GM21390 (cell line): Measurements from ENCODE around the gene SULT1C4.
"Not testable (repeated sequence)": the region's sequence is repeated elsewhere in the genome, so short reads cannot be mapped to it uniquely, and the experiment has no call there.

Source experiments
- ATAC-seq: cut with Tn5 transposase; IDR thresholded peaks from one replicate; pipeline ENCODE4 v1.9.1; 2021; ENCODE audit not compliant: unreplicated experiment

Gene SULT1C4

DNA sequence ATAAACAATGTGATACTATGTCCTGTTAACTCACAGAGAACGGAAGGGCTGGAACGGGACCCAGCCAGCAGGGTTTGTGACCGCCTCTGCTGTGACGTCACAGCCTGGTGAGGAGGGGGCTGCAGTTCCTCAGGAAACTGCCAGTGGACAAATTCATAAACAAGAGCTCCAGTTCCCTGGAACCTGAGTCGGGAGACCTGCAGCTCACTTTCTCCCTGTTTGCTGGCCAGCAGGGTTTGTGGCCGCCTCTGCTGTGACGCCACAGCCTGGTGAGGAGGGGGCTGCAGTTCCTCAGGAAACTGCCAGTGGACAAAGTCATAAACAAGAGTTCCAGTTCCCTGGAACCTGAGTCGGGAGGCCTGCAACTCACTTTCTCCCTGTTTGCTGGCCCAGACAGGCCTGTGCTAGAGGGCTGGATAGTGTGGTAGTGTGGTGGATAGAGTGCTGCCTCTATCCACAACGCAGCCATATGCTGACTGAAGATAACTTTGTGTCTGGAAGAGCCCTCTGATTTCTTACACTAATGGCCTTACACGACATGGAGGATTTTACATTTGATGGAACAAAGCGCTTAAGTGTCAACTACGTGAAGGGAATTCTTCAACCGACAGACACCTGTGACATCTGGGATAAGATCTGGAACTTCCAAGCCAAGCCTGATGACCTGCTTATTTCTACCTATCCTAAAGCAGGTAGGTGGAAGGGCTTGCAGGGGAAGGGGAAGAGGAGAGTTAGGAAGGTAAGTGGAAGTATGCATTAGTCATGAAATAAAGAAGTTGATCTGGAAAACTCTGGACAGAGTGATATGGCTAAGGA lies at the start of gene SULT1C4:
Gene SULT1C4, plus strand, starts transcription at position 140 of the 816 bp plus-strand sequence. Its CDS starts 384 bp downstream, at position 524.
- ATAC-seq = no peak

DNA sequence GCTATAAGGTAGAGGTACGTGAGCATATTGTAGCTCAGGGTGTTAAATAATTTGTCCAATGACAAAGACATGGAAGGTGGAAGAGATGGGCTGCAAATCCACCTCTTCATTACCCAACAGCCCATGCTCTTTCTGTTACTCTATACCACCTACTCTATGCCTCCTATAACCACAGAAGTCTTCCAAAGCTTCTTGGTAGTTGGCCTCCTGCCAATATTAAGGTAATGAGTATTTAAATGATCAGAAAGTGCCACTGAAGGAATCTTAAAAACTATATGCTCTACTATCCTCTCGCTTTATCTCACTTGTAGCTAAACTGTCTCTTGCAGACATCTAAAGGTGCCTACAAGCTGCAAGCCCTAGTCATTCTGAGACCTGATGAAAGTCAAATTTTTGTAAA lies 48.0 kb upstream of the SULT1C4 start:
- no peak for ATAC-seq

DNA sequence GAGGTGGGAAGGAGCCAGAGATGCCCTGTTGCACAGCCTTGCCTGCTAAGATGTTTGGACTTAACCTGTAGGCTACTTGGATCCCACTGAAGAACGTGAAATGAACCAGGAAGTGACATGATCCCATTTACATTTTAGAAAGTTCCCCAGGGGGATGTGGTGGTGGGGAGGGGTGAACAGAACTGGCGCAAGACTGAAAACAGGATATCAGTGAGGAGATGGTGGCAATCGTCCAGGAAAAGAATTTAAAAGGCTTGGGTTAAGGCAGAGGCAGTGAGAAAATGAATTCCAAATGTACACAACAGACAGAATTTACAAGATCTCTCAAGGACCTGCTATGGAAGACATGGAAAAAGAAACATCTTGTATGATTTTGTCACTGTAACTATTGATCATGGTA lies 46.8 kb upstream of the SULT1C4 start:
- ATAC-seq = no peak

DNA sequence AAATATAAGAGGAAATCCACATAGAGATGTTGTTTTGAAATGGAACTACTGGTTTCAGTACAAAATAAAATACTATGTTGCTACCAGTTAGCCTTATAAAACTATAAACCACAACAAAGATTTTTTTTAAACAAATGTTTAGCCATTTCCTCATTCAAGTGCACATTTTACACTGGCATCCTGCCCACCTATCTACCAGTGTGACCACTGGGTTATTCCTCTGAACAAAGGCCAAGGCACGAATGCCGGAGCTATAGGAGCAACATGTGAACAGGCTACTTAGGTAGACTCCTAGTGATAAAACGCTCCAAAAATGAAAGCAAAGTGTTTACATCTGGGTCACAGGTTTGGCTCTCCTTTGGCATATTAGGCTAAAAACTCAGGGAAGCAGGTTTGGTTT lies 31.8 kb upstream of the SULT1C4 start:
- ATAC-seq = no peak

DNA sequence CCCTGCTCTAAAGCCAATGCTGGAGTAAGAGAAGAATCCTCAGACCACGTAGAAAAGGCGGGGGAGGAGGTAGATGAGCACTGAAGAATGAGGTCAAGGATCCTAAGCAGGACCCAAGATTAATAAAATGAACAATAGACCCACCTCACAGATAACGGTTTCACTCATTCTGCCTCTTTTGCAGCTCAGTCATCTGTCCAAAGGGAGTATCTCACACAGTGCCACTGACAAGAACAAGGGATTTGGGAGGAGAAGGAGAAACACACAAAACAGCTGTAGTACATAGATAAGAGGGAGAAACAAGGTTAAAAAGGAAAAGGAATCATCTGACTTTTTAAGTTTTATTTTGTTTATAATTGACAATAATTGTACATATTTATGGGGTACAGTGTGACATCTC lies 30.9 kb upstream of the SULT1C4 start:
- ATAC-seq = no peak

DNA sequence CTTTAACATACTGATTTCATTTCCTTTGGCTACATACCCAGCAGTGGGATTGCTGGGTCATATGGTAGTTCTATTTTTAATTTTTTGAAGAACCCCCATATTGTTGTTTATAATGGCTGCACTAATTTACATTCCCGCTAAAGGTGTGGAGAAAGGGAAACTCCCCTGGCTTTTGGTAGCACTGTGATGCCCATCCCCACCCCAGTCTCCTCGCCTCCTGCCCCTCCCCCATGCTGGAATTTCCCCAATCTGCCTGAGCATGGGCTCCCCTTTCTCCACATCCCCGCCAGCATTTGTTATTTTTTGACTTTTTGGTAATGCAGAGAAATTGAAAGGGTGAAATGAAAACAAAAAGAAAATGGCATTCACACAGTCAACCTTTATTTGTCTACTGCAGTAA lies 30.0 kb upstream of the SULT1C4 start:
- no peak for ATAC-seq

DNA sequence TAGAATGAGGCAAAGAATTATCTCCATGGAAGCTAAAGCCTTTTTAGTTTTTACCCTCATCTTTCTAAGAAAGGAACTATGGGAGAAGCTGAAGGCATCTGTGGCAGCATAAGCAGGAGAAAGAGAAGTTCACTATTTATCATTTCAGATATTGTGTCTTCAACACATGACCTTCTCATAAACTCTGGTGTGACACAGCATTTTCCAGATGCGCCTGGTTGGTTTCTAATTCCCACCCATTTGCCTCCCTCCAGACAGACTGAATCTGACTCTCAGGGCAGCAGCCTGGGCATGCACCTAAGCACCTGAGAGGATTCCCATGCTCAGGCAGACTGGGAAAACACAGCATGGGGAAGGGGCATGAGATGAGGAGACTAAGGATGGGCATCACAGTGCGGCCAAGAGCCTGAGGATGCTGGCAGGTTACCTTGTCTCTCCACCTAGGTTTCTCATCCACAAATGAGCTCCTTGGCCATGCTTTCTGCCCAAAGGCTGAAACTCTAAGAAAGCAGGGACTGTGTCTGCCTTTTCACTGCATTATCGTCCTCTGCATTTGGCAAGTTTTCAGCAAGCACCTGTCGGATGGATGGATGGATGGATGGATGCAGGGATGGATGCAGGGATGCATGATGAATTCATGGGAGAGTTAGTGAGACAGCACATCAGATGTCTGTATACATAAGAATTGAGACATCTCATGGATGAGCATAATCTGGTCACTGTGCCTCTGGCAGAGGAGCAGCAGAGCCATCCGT lies 28.8 kb upstream of the SULT1C4 start:
- no peak for ATAC-seq

DNA sequence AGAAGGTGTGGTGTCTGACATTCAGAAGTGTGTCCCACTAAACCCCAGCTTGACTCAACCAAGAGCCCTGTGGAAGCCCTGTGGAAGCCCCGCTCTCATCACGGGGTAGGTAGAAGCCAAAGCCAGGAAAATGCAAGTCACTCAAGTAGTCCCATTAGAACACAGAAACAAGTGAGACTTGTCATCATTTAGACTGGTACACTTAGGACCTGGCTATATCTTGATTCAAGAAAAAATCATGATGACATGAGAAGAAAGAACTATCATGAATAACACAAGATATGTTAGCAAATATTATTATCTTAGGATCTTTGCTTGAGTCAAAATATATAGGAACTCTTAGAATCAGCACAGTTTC lies 28.2 kb upstream of the SULT1C4 start:
- peak; percentile 12 for ATAC-seq

DNA sequence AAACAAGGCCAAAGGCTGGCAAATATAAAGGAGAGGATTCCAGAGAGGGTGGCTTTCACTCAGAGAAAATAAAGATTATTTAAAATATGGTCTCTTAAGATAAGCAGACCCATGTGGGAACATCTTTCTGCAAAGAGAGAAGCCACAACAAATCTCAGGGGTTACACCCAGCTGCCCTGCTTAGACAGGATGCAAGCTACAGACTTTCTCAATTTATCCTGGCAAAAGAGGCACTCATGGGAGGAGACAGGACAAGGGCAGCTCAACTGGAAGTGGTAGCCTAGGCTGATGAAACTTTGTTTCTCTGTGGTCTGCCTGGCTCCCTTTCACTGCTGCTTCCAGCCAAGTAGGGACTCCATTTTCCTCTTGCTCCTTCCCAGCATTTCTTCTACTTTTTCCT lies 25.9 kb upstream of the SULT1C4 start:
- no peak for ATAC-seq

DNA sequence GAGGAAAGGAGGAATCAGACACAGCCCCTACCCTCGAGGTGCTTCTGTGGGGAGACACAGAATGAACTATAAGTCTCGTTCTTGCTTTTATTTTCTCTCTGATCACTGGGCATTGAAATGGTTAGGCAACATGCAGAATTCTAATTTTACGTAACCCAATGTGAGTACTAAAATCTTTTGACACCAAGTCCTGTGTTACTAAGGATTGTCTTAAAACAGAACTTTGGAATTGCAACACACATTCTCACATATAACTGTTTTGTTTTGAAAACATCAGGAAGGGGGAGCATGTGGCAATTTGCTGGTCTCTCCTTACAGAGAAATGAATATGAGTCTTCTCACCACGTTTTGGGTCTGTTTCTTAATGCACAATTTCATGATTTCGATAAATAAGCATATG lies 23.6 kb upstream of the SULT1C4 start:
- ATAC-seq = no peak

DNA sequence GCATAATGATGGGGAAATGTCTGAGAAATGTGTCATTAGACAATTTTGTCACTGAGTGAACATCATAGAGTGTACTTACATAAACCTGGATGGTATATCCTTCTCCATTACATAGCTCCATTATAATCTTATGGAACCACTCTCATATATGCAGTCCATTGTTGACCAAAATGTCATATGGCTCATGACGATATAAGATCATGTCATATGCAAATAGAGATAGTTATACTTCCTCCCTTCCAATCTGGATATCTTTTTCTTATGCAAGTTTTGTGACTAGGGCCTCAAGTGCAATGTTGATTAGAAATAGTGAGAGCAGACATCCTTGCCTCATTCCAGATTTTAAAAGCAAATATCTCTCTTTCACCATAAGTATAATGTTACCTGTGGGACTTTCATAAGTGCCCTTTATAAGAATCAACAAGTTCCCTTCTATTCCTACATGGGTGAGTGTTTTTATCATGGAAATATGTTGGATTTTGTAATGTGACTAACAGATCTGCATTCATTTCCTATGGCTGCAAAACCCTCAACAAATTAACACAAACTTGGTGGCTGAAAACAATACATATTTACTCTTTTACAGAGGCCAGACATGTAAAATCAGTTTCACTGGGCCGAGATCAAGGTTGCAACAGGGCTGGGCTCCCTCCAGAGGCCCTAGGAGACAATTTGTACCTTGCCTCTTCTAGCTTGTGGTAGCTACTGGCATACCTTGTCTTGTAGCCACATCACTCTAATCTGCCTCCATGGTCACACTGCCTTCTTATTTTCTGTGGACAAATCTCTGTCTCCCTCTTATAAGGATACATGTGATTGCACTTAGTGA lies 21.6 kb upstream of the SULT1C4 start:
- ATAC-seq = no peak

DNA sequence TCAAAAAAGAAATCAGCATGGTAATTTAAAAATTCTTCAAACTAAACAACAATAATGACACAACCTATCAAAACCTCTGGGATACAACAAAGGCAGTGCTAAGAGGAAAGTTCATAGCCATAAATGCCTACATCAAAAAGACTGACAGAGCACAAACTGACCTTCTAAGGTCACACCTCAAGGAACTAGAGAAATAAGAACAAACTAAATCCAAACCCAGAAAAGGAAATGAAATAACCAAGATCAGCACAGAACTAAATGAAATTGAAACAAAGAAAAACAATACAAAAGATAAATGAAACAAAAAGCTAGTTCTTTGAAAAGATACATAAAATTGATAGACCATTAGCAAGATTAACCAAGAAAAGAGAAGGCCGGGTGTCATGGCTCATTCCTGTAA lies 18.4 kb upstream of the SULT1C4 start:
- ATAC-seq = not testable (repeated sequence)

DNA sequence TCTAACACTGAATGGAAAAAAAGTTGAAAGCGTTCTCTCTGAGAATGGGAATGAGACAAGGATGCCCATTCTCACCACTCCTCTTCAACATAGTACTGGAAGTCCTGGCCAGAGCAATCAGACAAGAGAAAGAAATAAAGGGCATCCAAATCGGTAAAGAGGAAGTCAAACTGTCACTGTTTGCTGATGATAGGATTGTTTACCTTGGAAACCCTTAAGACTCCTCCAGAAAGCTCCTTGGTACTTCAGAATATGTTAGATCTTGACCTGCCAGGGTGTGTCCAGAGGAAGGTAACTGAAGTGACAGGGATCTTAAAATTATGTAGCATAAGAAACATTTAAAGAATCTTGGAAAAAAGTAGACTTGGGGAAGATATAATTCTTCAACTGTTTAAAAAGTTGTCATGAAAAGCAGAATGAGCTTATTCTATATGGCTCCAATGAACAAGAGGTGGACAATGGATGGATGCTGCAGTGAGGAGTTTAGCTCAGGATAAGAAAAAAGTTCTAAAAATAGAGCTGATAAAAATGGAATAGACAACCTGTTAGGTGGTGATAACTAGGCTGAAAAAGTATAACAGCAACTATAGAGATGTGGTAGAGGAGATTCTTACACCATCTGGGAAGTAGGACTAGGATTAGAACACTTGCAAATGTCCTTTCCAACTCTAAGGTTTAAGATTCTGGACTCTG lies 16.8 kb upstream of the SULT1C4 start:
- no peak for ATAC-seq

DNA sequence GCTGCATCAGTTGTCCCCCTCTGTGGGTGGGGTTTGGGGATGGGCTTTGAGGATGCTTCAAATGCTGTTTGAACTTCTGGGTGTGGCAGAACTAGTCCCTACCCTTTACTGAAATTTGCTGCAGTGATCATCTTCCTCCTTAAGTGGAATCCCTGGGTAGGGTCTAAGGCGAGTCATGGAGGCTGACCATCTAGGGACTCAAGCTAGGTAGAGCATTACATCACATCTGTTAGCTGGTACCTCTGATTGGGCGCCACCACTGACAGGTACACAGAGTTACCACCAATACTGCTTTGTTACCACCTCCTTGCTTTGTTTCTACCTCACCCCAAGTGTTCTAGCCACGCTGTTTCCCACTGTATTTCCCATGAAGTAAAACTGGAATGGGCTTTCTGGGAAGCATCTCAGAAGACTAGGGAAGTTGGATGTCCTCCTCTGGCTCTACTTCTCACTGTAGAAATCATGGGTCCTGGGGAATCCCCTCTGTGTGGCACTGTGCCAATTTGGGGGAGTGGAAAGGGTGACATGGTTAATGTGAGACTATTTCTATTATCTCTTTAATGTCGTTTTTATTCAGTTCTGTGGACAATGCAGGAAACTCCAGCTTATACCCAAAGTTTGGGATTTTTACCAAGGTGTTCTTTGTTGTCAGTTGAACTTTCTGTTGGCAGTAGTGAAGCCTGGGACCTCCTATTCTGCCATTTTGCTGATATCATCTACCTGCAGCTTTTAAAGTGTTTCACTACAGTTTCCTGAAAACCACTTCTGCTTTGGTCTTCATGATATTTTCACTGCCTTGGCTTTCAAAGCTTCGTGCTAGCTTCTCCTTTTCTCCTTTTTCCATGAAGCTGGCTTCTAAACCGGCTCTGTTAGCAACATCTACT lies 14.5 kb upstream of the SULT1C4 start:
- ATAC-seq = peak; percentile 49

DNA sequence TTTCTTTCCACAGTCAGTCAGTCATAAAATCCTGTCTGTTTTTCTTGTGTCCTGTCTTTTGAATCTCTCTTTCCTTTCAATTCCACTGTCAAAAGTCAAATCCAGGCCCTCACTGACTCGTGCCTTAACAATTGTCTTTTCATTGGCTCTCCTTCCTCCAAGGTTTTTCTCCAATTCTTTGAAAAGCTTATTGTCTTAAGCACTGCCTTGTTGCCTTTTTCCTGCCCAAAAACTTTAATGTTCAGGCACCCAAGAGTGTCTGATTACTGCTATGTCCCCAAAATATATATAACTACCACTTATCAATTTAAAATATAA lies 13.9 kb upstream of the SULT1C4 start:
- no peak for ATAC-seq

DNA sequence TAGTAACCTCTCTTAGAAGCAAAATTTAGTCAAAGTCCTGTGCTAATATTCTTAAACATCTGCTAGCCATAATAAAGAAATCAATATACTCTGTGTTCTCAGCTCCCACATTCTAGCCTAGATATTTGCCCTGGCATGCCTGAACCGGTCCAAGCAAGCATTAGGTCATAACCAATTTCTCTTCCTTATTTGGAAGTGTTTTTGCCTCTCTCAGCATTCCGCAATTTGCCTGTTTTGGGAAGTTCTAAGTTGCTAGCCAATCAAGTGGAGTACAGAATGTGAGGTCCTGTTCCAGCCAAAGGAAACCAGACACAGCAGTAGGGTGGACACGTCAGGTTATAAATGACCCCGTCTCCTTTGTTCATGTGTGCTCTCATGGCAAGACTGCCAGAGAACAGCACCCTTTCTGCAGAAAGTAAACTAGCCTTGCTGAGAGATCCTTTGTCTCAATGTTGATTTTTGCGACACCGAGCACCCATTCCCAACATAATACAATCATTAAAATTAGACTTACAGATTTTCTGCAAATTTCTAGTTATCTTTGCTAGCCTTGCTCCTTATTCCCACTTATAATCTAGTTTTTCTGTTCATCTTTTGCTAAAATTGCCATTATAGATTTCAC lies 13.0 kb upstream of the SULT1C4 start:
- no peak for ATAC-seq

DNA sequence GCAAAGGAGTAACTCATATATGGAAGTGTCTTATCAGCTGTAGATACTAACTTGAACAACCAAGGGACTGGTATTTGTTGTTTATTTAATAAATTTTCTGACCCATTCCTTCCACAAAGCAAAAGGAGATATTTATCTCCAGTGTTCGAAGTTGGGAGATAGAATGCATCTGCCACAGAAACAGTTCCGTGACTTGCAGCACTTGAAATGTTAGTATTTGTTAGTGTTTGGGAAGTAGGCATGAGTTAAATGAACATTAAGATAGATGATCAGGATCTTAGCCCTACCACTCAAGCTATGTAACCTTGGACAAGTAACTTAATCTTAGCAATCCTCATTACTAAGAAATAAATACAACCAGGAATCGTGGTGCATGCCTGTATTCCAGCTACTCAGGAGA lies 12.1 kb upstream of the SULT1C4 start:
- ATAC-seq = no peak

DNA sequence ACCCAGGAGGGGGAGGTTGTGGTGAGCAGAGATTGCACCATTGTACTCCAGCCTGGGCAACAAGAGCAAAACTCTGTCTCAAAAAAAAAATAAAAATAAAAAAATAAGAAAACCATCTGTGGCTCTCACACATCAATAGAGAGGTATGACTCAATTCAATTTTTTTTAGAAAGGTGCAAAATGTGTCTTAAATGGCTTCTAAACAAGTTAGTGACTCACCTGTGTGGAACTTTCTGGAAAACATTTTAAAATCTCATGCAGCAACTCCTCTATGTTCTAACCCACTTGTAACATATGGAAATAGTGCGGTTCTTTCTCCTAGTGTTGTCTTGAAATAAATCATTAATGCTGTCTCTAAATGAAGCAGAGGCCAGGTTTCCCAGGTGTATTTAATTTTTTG lies 10.7 kb upstream of the SULT1C4 start:
- ATAC-seq = no peak

DNA sequence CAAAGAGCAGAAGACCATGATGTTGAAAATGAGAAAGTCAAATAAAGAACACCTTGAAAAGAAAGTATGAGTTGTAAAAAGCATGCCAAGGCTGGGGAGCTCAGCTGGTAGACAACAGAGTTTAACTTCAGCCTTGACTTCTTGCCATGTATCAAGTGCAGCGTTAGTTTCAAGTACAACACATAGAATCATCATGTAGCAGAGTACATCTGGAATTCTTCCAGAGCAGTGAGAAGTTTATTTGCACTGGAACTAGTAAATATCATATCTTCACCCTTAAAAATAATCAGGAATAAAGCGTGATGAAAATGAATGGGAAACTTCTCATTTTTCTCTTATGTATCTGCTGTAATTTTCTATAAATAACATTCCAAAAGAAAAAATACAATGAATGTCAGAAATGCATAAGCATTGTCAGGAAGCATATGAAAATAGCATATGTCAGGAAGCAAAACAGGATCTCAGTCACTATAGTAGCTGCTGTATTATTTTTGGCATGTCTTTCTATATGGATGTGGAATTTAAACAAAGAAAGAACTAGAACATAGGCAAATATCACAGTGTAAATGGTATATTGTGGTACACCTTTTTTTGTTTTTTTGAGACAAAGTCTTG lies 10.1 kb upstream of the SULT1C4 start:
- ATAC-seq = no peak
